ENCODE results near the gene PPP2R2C. TPM values are rescaled to one million over a fixed set of nuclear protein-coding genes. Genes with fewer than 3 reads are reported as not detected.

The PPP2R2C gene
- total RNA-seq, 1 experiment from 2014 or later = 32.9 TPM

DNA sequence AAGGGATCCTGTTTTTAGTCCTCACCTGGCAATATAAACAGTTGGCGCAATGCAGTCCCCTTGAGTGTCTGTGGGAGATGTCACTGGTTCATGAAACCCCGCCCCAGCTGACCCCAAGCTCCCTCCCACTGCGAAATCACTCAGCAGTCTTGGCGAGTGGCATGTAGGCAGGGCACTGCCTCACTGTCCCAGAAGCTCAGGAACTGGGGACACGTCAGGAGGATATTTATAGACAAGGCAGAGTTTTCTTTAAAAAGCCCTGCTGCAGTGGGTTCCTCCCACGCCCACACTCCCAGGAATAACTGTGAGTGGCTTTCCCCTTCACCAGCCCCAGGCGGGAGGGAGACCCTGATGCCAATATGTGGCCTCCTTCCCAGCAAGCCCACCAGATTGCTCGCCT lies 44.3 kb upstream of the PPP2R2C start:
- H3K79me2 ChIP-seq (ENCODE audit: insufficient read depth, low read length) = no peaks in the 10 kb centered on the region
- no peaks in the 10 kb centered on the region for H3K9me2 ChIP-seq (ENCODE audit: insufficient read depth)
- no peak for ATAC-seq
- intact Hi-C loops (cut with micrococcal nuclease) = no loop called here
- TF ChIP-seq JUND (IDR thresholded peaks at IDR 0.05) = no peak
- TF ChIP-seq, protein P1, sequence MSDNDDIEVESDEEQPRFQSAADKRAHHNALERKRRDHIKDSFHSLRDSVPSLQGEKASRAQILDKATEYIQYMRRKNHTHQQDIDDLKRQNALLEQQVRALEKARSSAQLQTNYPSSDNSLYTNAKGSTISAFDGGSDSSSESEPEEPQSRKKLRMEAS (IDR thresholded peaks at IDR 0.05) = no peak
- TF ChIP-seq, protein P2, sequence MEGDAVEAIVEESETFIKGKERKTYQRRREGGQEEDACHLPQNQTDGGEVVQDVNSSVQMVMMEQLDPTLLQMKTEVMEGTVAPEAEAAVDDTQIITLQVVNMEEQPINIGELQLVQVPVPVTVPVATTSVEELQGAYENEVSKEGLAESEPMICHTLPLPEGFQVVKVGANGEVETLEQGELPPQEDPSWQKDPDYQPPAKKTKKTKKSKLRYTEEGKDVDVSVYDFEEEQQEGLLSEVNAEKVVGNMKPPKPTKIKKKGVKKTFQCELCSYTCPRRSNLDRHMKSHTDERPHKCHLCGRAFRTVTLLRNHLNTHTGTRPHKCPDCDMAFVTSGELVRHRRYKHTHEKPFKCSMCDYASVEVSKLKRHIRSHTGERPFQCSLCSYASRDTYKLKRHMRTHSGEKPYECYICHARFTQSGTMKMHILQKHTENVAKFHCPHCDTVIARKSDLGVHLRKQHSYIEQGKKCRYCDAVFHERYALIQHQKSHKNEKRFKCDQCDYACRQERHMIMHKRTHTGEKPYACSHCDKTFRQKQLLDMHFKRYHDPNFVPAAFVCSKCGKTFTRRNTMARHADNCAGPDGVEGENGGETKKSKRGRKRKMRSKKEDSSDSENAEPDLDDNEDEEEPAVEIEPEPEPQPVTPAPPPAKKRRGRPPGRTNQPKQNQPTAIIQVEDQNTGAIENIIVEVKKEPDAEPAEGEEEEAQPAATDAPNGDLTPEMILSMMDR (IDR thresholded peaks at IDR 0.05 in 2 of 3, conservative IDR thresholded peaks at IDR 0.05 in 1 of 3; ENCODE audit: borderline replicate concordance in 1 of 3, insufficient read depth in 1 of 3, low read depth in 2 of 3, low read length in 2 of 3) = no peak
- TF ChIP-seq EGR1 (IDR thresholded peaks at IDR 0.05; ENCODE audit: low read depth) = no peak
- no peak for TF ChIP-seq ZFX (IDR thresholded peaks at IDR 0.05)
- TF ChIP-seq TCF7L2 (IDR thresholded peaks at IDR 0.05; ENCODE audit: borderline replicate concordance, extremely low read depth, insufficient read depth, insufficient read length) = no peak
- no peak for TF ChIP-seq EZH2 (IDR thresholded peaks at IDR 0.05)
- TF ChIP-seq SRF (IDR thresholded peaks at IDR 0.05; ENCODE audit: low read depth) = no peak
- TF ChIP-seq FOSL1 (IDR thresholded peaks at IDR 0.05; ENCODE audit: low read depth) = no peak
- no peak for TF ChIP-seq POLR2A (IDR thresholded peaks at IDR 0.05; ENCODE audit: borderline replicate concordance, extremely low read depth, insufficient read depth, insufficient read length)
- TF ChIP-seq SP1 (IDR thresholded peaks at IDR 0.05; ENCODE audit: low read depth) = no peak
- TF ChIP-seq CBX3 (IDR thresholded peaks at IDR 0.05; ENCODE audit: low read depth) = no peak
- no peak for TF ChIP-seq YY1 (IDR thresholded peaks at IDR 0.05; ENCODE audit: extremely low read depth, insufficient replicate concordance, low read depth, low read length)
- TF ChIP-seq SIN3A (IDR thresholded peaks at IDR 0.05; ENCODE audit: low read depth) = no peak
- TF ChIP-seq RAD21 (IDR thresholded peaks at IDR 0.05; ENCODE audit: low read depth) = no peak
- TF ChIP-seq, protein P3, sequence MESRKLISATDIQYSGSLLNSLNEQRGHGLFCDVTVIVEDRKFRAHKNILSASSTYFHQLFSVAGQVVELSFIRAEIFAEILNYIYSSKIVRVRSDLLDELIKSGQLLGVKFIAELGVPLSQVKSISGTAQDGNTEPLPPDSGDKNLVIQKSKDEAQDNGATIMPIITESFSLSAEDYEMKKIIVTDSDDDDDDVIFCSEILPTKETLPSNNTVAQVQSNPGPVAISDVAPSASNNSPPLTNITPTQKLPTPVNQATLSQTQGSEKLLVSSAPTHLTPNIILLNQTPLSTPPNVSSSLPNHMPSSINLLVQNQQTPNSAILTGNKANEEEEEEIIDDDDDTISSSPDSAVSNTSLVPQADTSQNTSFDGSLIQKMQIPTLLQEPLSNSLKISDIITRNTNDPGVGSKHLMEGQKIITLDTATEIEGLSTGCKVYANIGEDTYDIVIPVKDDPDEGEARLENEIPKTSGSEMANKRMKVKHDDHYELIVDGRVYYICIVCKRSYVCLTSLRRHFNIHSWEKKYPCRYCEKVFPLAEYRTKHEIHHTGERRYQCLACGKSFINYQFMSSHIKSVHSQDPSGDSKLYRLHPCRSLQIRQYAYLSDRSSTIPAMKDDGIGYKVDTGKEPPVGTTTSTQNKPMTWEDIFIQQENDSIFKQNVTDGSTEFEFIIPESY (IDR thresholded peaks at IDR 0.05; ENCODE audit: extremely low read depth, insufficient replicate concordance, low read length) = no peak
- no peak for TF ChIP-seq ELF1 (IDR thresholded peaks at IDR 0.05; ENCODE audit: borderline replicate concordance, low read depth)
- TF ChIP-seq, protein P4, sequence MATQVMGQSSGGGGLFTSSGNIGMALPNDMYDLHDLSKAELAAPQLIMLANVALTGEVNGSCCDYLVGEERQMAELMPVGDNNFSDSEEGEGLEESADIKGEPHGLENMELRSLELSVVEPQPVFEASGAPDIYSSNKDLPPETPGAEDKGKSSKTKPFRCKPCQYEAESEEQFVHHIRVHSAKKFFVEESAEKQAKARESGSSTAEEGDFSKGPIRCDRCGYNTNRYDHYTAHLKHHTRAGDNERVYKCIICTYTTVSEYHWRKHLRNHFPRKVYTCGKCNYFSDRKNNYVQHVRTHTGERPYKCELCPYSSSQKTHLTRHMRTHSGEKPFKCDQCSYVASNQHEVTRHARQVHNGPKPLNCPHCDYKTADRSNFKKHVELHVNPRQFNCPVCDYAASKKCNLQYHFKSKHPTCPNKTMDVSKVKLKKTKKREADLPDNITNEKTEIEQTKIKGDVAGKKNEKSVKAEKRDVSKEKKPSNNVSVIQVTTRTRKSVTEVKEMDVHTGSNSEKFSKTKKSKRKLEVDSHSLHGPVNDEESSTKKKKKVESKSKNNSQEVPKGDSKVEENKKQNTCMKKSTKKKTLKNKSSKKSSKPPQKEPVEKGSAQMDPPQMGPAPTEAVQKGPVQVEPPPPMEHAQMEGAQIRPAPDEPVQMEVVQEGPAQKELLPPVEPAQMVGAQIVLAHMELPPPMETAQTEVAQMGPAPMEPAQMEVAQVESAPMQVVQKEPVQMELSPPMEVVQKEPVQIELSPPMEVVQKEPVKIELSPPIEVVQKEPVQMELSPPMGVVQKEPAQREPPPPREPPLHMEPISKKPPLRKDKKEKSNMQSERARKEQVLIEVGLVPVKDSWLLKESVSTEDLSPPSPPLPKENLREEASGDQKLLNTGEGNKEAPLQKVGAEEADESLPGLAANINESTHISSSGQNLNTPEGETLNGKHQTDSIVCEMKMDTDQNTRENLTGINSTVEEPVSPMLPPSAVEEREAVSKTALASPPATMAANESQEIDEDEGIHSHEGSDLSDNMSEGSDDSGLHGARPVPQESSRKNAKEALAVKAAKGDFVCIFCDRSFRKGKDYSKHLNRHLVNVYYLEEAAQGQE (IDR thresholded peaks at IDR 0.05; ENCODE audit: low read depth) = no peak
- TF ChIP-seq ZNF274 (IDR thresholded peaks at IDR 0.05; ENCODE audit: low read depth, low read length) = no peak
- H3K4me1 ChIP-seq (ENCODE audit: control insufficient read depth in 1 of 2, insufficient read depth in 2 of 2, low read length in 2 of 2) = no peaks in the 10 kb centered on the region
- H4K20me1 ChIP-seq (ENCODE audit: insufficient read depth) = no peaks in the 10 kb centered on the region
- BruUV-seq (replicated peaks) = no TSS peak
- POLR2A ChIA-PET = no interaction called here
- H3K9ac ChIP-seq (ENCODE audit: low read length) = no peak overlapping the region
- no peak overlapping the region for H3K4me2 ChIP-seq (ENCODE audit: low read length)
- no peak for DNase-seq (ENCODE audit: low read depth, low spot score)
- H3K36me3 ChIP-seq (ENCODE audit: control insufficient read depth in 1 of 2, insufficient read depth in 2 of 2, low read length in 2 of 2) = no peaks in the 10 kb centered on the region
- no peaks in the 10 kb centered on the region for H3K9me3 ChIP-seq (ENCODE audit: control insufficient read depth in 1 of 2, insufficient read depth in 1 of 2, low read depth in 1 of 2, low read length in 2 of 2)
- CTCF ChIA-PET = no interaction called here
- H3K27ac ChIP-seq (ENCODE audit: low read depth, low read length) = no peak overlapping the region
- RAD21 ChIA-PET (ENCODE audit: low non-redundant PET in 1 of 2, low total read pairs in 2 of 2, uncharacterized antibody in 2 of 2, unreplicated experiment in 2 of 2) = no interaction called here
- no peak overlapping the region for H3K4me3 ChIP-seq (replicated peaks in 1 of 2; ENCODE audit: low read depth in 1 of 2, low read length in 2 of 2)
- no peak overlapping the region for H2AFZ ChIP-seq (ENCODE audit: low read depth, low read length, poor library complexity, severe bottlenecking)
- H3K27me3 ChIP-seq (ENCODE audit: insufficient read depth, low read length) = no peaks in the 10 kb centered on the region

All from HCT116 (cell line).